Measurements from ENCODE around the gene ITGA8. TPM values are rescaled to one million over a fixed set of nuclear protein-coding genes. Genes with fewer than 3 reads are reported as not detected.

ITGA8 gene
- total and polyA plus RNA-seq, 11 donors = 0.50 to 4.3 (median 1.5) TPM

- intact Hi-C loops (cut with DNase I) = no loop called here
- 83 to 88% (median 87%) methylated on average over 11 of the region's 11 CpGs for WGBS, 4 donors
These were observed 198.3 kb downstream of the ITGA8 start for GRCh38 chr10:15521328-15521903.

GRCh38 chr10:15518250-15518649 lies 201.5 kb downstream of the ITGA8 start:
- intact Hi-C loops (cut with DNase I) = loop anchor here in 1 of 10 donors (10.0 kb wide), 1 partner anchor 57 kb away; no protein-coding TSS in a partner anchor
- no peak for TF ChIP-seq POLR2A (IDR thresholded peaks at IDR 0.05)
- no peak for TF ChIP-seq CTCF (IDR thresholded peaks at IDR 0.05)
- DNase-seq (no peak), ATAC-seq (no peak)
- Histone ChIP-seq H3K36me3 (no peaks in the 10 kb centered on the region), H3K27me3 (no peaks in the 10 kb centered on the region), H3K4me3 (no peak overlapping the region), H3K27ac (no peak overlapping the region), H3K9me3 (no peaks in the 10 kb centered on the region), H3K4me1 (no peaks in the 10 kb centered on the region)
- WGBS, 4 donors = 73 to 81% (median 78%) methylated on average over 4 of the region's 4 CpGs

More at GRCh38 chr10:15521328-15521903, 198.3 kb downstream of the ITGA8 start:
- Histone ChIP-seq H3K4me3 (no peak overlapping the region), H3K27me3 (no peaks in the 10 kb centered on the region), H3K36me3 (no peaks in the 10 kb centered on the region), H3K4me1 (no peaks in the 10 kb centered on the region), H3K27ac (no peak overlapping the region), H3K9me3 (no peaks in the 10 kb centered on the region)
- ATAC-seq = no peak
- no peak for DNase-seq
- TF ChIP-seq CTCF (IDR thresholded peaks at IDR 0.05) = no peak
- no peak for TF ChIP-seq POLR2A (IDR thresholded peaks at IDR 0.05)

- Histone ChIP-seq H3K27ac (no peak overlapping the region), H3K4me1 (no peaks in the 10 kb centered on the region), H3K4me3 (no peak overlapping the region), H3K9me3 (no peaks in the 10 kb centered on the region), H3K27me3 (no peaks in the 10 kb centered on the region), H3K36me3 (no peaks in the 10 kb centered on the region)
- TF ChIP-seq CTCF (IDR thresholded peaks at IDR 0.05) (no peak), POLR2A (IDR thresholded peaks at IDR 0.05) (no peak)
- DNase-seq (no peak), ATAC-seq (no peak)
- WGBS, 4 donors = 85 to 96% (median 90%) methylated on average over 4 of the region's 4 CpGs
- intact Hi-C loops (cut with DNase I) = loop anchor here in 1 of 10 donors (10.0 kb wide), 1 partner anchor 58 kb away; no protein-coding TSS in a partner anchor
These were observed 203.3 kb downstream of the ITGA8 start for GRCh38 chr10:15516256-15517085.

GRCh38 chr10:15515202-15515601 lies 204.5 kb downstream of the ITGA8 start:
- Histone ChIP-seq H3K27ac (no peak overlapping the region), H3K4me1 (no peaks in the 10 kb centered on the region), H3K36me3 (no peaks in the 10 kb centered on the region), H3K9me3 (no peaks in the 10 kb centered on the region), H3K4me3 (no peak overlapping the region), H3K27me3 (no peaks in the 10 kb centered on the region)
- no peak for ATAC-seq
- WGBS, 4 donors = 58 to 72% (median 66%) methylated on average over 6 to 7 of the region's 7 CpGs
- intact Hi-C loops (cut with DNase I) = loop anchor here in 1 of 10 donors (10.0 kb wide), 1 partner anchor 60 kb away; no protein-coding TSS in a partner anchor
- no peak for DNase-seq
- TF ChIP-seq CTCF (IDR thresholded peaks at IDR 0.05) (no peak), POLR2A (IDR thresholded peaks at IDR 0.05) (no peak)

Data from heart left ventricle (tissue), 16 donors.